Astrocyte (in vitro differentiated cells and primary cell): ENCODE results near the gene FPGS.

Experiments used
- EZH2 ChIP-seq: IDR thresholded peaks from 2 replicates; pipeline ENCODE4 v1.6.1; 2012; ENCODE audit warnings: mild to moderate bottlenecking, low read length, inconsistent platforms; ENCODE audit not compliant: insufficient read depth
- TF ChIP-seq, protein P1 (sequence below): IDR thresholded peaks from 2 replicates; pipeline ENCODE4 v1.5.1; 2011; ENCODE audit warnings: low read depth, mild to moderate bottlenecking, inconsistent platforms, low read length, moderate library complexity; ENCODE audit not compliant: insufficient read depth

DNA sequence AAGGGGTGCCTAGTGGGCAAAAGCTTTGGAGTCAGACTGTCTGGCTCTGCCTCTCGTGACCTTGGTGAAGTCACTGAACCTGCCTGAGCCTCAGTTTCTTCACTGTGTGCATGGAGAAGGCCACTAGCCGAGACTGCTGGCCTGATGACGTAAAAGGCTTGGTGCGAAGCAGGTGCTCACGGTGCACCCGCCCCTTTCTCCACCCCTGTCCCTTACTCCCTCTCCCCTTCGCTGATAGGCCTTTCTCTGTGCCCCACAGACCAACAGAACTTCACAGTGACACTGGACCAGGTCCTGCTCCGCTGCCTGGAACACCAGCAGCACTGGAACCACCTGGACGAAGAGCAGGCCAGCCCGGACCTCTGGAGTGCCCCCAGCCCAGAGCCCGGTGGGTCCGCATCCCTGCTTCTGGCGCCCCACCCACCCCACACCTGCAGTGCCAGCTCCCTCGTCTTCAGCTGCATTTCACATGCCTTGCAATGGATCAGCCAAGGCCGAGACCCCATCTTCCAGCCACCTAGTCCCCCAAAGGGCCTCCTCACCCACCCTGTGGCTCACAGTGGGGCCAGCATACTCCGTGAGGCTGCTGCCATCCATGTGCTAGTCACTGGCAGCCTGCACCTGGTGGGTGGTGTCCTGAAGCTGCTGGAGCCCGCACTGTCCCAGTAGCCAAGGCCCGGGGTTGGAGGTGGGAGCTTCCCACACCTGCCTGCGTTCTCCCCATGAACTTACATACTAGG lies 10.4 kb downstream of the FPGS start:
- TF ChIP-seq, protein P1, sequence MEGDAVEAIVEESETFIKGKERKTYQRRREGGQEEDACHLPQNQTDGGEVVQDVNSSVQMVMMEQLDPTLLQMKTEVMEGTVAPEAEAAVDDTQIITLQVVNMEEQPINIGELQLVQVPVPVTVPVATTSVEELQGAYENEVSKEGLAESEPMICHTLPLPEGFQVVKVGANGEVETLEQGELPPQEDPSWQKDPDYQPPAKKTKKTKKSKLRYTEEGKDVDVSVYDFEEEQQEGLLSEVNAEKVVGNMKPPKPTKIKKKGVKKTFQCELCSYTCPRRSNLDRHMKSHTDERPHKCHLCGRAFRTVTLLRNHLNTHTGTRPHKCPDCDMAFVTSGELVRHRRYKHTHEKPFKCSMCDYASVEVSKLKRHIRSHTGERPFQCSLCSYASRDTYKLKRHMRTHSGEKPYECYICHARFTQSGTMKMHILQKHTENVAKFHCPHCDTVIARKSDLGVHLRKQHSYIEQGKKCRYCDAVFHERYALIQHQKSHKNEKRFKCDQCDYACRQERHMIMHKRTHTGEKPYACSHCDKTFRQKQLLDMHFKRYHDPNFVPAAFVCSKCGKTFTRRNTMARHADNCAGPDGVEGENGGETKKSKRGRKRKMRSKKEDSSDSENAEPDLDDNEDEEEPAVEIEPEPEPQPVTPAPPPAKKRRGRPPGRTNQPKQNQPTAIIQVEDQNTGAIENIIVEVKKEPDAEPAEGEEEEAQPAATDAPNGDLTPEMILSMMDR: no peak
- TF ChIP-seq EZH2: no peak
